Gastrocnemius medialis (tissue), 4 donors: Measurements from ENCODE around the gene LAMA2. TPM values are rescaled to one million over a fixed set of nuclear protein-coding genes. Genes with fewer than 3 reads are reported as not detected.

Source experiments
- ATAC-seq, 2 donors: fragments of 150-250 bp; one replicate each; pipeline ENCODE4 v1.9.1; 2016
- DNase-seq, 2 donors: peaks; one replicate each; pipeline ENCODE4 v3.0.0-alpha.2; 2019
- H3K27ac ChIP-seq, 4 donors: fragments of 200-600 bp; sonication (generic); 1 replicate in 1 of 4; 2 replicates in 3 of 4; pipeline ENCODE4 v1.5.1; 2016 to 2018; ENCODE audit warnings: mild to moderate bottlenecking in 2 of 4, moderate library complexity in 1 of 4
- H3K27me3 ChIP-seq, 3 donors: fragments of 200-600 bp; sonication (generic) in 2 of 3; 1 replicate in 1 of 3; 2 replicates in 2 of 3; pipeline versions ENCODE4 v1.5.1 to v1.6.0; 2016 to 2019; ENCODE audit warnings: mild to moderate bottlenecking in 1 of 3, moderate library complexity in 1 of 3
- H3K36me3 ChIP-seq, 2 donors: fragments of 200-600 bp; sonication (generic) in 1 of 2; one replicate each; pipeline ENCODE4 v1.5.1; 2017 to 2018
- H3K4me1 ChIP-seq, 2 donors: fragments of 200-600 bp; sonication (generic) in 1 of 2; one replicate each; pipeline ENCODE4 v1.5.1; 2016 to 2017; ENCODE audit warnings: mild to moderate bottlenecking in 2 of 2
- H3K4me3 ChIP-seq, 4 donors: fragments of 200-600 bp; sonication (generic) in 3 of 4; 1 replicate in 1 of 4; 2 replicates in 3 of 4; pipeline ENCODE4 v1.5.1; 2016 to 2019; ENCODE audit warnings: mild to moderate bottlenecking in 2 of 4
- H3K9me3 ChIP-seq, 3 donors: fragments of 200-600 bp; sonication (generic) in 2 of 3; 1 replicate in 1 of 3; 2 replicates in 2 of 3; pipeline ENCODE4 v1.5.1; 2016 to 2019
- CTCF ChIP-seq, 5 experiments: fragments of 450-650 bp in 3 of 5; fragments of 200-600 bp in 2 of 5; sonication (generic) in 2 of 5; IDR thresholded peaks in 4 of 5; conservative IDR thresholded peaks in 1 of 5; 1 replicate in 4 of 5; 2 replicates in 1 of 5; pipeline ENCODE4 v1.5.1; 2016 to 2019; ENCODE audit warnings: antibody characterized with exemption in 5 of 5, mild to moderate bottlenecking in 3 of 5, moderate library complexity in 3 of 5
- POLR2A ChIP-seq, 2 donors: fragments of 450-650 bp; IDR thresholded peaks; one replicate each; pipeline ENCODE4 v1.6.1; 2017; ENCODE audit warnings: antibody characterized with exemption in 2 of 2, mild to moderate bottlenecking in 2 of 2, moderate library complexity in 2 of 2
- in situ Hi-C, 4 donors: fragments of 200-750 bp; cut with MboI; loops; one replicate each; pipeline versions ENCODE4 v1.15.0 to v1.8.0; 2017; ENCODE audit warnings: low sequenced_read_pairs in 4 of 4
- intact Hi-C: fragments of 100-400 bp; cut with DNase I; formaldehyde crosslinking; loops from one replicate; pipeline ENCODE4 v1.15.1; 2023; ENCODE audit warnings: low total_unique reads
- total RNA-seq, 4 donors: library from RNA; depleted of rRNA; stranded (reverse); fragments of >200 nt; gene quantifications; one replicate each; pipeline versions ENCODE4 v1.1.0 to v1.2.3, GENCODE V29; 2016

The LAMA2 gene
- total RNA-seq, 4 donors from 2014 or later = 52.9 to 113 (median 71.3) TPM

DNA sequence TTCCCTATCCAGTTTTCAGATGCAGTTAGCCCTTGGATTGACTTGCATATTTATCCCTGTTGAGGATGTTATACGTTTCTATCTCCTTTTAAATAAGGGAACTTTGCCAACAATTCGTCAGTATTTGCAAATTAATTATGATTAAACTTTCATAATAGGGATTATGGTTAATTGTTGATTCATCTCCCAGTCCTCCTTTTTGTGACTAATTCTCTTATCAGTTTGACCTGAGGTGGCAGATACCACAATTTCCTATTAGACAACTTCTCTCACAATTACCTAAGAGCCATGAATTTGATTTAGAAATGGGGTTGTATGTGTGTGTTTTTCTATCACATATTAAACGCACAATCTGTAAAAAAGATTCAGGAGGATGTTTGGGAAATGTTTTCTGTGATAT, 172.9 kb downstream of the LAMA2 start:
- intact Hi-C loops = no loop called here

DNA sequence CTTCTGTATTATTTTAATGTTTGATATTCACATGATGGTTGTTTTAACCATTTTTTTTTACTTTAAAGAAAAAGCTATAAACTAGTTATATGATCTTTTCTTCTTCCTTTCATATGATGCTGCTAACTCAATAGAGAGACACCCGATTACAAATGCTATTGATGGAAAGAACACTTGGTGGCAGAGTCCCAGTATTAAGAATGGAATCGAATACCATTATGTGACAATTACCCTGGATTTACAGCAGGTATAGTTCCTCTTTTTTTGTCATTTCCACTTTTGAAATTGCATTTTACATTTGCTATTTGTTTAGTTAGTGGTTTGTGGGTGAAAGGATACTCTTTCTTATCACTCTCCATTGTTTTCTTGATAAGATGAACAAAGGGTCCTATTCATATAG, 176.7 kb downstream of the LAMA2 start:
- Histone ChIP-seq H3K4me1 (no peaks in the 10 kb centered on the region), H3K27me3 (no peaks in the 10 kb centered on the region), H3K9me3 (no peaks in the 10 kb centered on the region), H3K4me3 (no peak overlapping the region), H3K36me3 (peaks cover 0 to 8% of the 10 kb centered on the region in 2 donors), H3K27ac (no peak overlapping the region)
- TF ChIP-seq CTCF (IDR thresholded peaks at IDR 0.05 in 4 of 5, conservative IDR thresholded peaks at IDR 0.05 in 1 of 5) (no peak), POLR2A (IDR thresholded peaks at IDR 0.05) (no peak)
- in situ Hi-C loops (no loop called here), intact Hi-C loops (no loop called here)
- DNase-seq (no peak), ATAC-seq (no peak)

More for the DNA sequence above, 172.9 kb downstream of the LAMA2 start:
- ATAC-seq (no peak), DNase-seq (no peak)
- Histone ChIP-seq H3K4me1 (no peaks in the 10 kb centered on the region), H3K9me3 (no peaks in the 10 kb centered on the region), H3K4me3 (no peak overlapping the region), H3K27me3 (no peaks in the 10 kb centered on the region), H3K27ac (no peak overlapping the region), H3K36me3 (peaks cover 0 to 5% of the 10 kb centered on the region in 2 donors)
- no peak for TF ChIP-seq POLR2A (IDR thresholded peaks at IDR 0.05)
- TF ChIP-seq CTCF (IDR thresholded peaks at IDR 0.05 in 4 of 5, conservative IDR thresholded peaks at IDR 0.05 in 1 of 5) = no peak
- in situ Hi-C loops = no loop called here

DNA sequence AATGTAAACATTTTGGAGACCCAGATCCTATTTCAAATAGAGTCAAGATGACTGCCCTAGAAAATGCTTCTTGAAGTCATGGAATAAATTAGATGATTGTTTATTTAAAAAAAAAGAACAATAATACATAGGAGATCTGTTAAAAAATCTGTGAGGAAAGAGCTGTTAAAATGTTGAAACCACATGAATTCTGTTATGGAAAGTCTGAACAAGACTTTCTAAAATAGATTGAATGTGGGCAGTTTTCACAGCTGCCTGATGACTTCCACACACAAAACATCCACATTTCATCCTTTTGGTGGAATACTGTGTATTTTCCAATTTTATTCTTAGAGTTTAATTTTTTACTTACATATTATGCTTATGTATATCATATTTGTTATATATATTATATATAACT, 186.1 kb downstream of the LAMA2 start:
- DNase-seq (no peak), ATAC-seq (no peak)
- Histone ChIP-seq H3K4me1 (no peaks in the 10 kb centered on the region), H3K27me3 (no peaks in the 10 kb centered on the region), H3K36me3 (no peaks in the 10 kb centered on the region), H3K4me3 (no peak overlapping the region), H3K27ac (peak overlapping the region in 1 of 4 donors; percentile 18), H3K9me3 (no peaks in the 10 kb centered on the region)
- intact Hi-C loops (no loop called here), in situ Hi-C loops (no loop called here)
- TF ChIP-seq CTCF (IDR thresholded peaks at IDR 0.05 in 4 of 5, conservative IDR thresholded peaks at IDR 0.05 in 1 of 5) (no peak), POLR2A (IDR thresholded peaks at IDR 0.05) (no peak)

DNA sequence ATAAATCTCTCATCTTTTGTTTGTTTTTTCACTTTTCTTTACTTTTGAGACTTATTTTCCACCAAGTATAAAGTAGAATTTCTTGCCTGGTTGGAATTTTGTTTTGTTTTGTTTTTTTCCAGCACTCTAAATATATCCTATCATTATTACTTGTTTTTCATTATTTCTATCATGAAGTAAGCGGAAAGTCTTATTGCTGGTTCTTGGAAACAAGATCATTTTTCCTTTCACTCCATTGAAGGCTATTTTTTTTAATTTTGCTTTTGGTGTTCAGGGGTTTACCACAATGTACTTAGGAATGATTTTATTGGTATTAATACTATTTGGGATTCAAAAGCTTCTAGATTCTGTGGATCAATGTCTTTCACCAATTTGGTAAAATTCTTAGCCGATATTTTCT, 190.1 kb downstream of the LAMA2 start:
- no peaks in the 10 kb centered on the region for H3K4me1 ChIP-seq
- TF ChIP-seq POLR2A (IDR thresholded peaks at IDR 0.05) (no peak), CTCF (IDR thresholded peaks at IDR 0.05 in 4 of 5, conservative IDR thresholded peaks at IDR 0.05 in 1 of 5) (no peak)
- no peak overlapping the region for H3K4me3 ChIP-seq
- DNase-seq (no peak), ATAC-seq (no peak)
- no peaks in the 10 kb centered on the region for H3K27me3 ChIP-seq
- H3K36me3 ChIP-seq = no peaks in the 10 kb centered on the region
- intact Hi-C loops (no loop called here), in situ Hi-C loops (no loop called here)
- peak overlapping the region in 1 of 4 donors; percentile 17 for H3K27ac ChIP-seq
- no peaks in the 10 kb centered on the region for H3K9me3 ChIP-seq

- no peaks in the 10 kb centered on the region for H3K36me3 ChIP-seq
- H3K4me3 ChIP-seq = no peak overlapping the region
- intact Hi-C loops (no loop called here), in situ Hi-C loops (no loop called here)
- no peaks in the 10 kb centered on the region for H3K9me3 ChIP-seq
- TF ChIP-seq CTCF (IDR thresholded peaks at IDR 0.05 in 4 of 5, conservative IDR thresholded peaks at IDR 0.05 in 1 of 5) (no peak), POLR2A (IDR thresholded peaks at IDR 0.05) (no peak)
- peak overlapping the region in 1 of 4 donors; percentile 0 for H3K27ac ChIP-seq
- DNase-seq = no peak
- H3K27me3 ChIP-seq = no peaks in the 10 kb centered on the region
- ATAC-seq = no peak
- no peaks in the 10 kb centered on the region for H3K4me1 ChIP-seq
These were observed 190.9 kb downstream of the LAMA2 start for GRCh38 chr6:129073691-129074395.
